Measurements from ENCODE around the gene MGAT5.

MGAT5 gene

DNA sequence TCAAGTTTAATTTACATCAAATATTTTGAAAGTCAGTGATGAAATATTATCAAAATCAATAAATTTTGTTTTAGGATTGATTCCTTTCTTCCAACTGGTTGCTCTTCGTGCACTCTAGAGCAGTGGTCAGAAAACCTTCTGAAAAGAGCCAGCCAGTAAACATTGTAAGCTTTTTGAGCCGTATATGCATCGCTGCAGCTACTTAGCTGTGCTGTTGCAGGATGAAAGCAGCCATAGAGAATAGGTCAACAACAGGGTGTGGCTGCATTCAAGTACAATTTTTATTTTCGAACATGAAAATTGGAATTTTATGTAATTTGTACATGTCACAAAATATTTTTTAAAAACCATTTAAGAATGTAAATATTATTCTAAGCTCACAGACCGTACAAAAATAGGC lies 94.9 kb downstream of the MGAT5 start:
- TF ChIP-seq POLR2A (IDR thresholded peaks at IDR 0.05; ENCODE audit: extremely low read depth, insufficient read length) (no peak), MYC (IDR thresholded peaks at IDR 0.05; ENCODE audit: low read depth, low read length) (no peak)
- TF ChIP-seq, protein P1, sequence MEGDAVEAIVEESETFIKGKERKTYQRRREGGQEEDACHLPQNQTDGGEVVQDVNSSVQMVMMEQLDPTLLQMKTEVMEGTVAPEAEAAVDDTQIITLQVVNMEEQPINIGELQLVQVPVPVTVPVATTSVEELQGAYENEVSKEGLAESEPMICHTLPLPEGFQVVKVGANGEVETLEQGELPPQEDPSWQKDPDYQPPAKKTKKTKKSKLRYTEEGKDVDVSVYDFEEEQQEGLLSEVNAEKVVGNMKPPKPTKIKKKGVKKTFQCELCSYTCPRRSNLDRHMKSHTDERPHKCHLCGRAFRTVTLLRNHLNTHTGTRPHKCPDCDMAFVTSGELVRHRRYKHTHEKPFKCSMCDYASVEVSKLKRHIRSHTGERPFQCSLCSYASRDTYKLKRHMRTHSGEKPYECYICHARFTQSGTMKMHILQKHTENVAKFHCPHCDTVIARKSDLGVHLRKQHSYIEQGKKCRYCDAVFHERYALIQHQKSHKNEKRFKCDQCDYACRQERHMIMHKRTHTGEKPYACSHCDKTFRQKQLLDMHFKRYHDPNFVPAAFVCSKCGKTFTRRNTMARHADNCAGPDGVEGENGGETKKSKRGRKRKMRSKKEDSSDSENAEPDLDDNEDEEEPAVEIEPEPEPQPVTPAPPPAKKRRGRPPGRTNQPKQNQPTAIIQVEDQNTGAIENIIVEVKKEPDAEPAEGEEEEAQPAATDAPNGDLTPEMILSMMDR (IDR thresholded peaks at IDR 0.05; ENCODE audit: low read depth, low read length): no peak
- TF ChIP-seq, protein P2, sequence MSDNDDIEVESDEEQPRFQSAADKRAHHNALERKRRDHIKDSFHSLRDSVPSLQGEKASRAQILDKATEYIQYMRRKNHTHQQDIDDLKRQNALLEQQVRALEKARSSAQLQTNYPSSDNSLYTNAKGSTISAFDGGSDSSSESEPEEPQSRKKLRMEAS (IDR thresholded peaks at IDR 0.05; ENCODE audit: low read depth, low read length): no peak
- DNase-seq (ENCODE audit: low read depth): no peak
- no peak overlapping the region for H3K4me3 ChIP-seq (ENCODE audit: low read depth, low read length)

DNA sequence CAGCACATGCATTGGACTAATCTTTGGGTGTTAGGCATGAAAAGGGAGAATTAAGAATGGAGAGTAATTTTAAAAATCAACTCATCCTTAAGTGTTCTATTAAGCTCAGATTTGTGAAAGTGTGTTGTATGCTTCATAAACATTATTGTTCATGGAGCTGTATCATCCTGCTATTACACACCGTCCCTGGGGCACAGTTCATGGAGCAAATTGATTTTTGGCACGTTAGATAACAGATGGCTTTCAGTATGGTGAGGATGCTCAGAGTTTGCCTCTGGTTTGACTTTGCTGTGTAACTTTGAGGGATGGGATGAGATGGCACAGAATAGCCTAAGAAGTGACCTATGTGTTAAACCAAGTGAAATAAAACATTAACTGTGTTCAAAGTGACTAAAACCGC lies 97.1 kb downstream of the MGAT5 start:
- DNase-seq (ENCODE audit: low read depth): no peak

DNA sequence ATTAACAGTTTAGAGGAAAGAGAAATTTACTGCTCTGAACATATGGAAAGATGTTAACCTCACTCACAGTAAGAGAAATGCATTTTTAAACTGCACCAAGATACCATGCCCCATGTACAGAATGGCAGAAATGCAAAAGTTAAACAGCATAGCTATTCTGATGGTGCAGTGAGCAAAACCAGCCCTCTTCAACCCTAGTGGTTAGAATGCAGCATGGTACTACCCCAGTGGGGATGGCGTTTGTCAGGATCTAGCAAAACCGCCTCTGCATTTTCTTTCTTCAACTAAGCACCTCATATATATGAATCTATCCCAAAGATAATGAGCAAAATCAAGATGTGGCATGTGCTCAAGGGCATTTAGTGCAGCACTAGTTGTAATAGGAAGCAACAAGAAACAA lies 98.0 kb downstream of the MGAT5 start:
- no peak overlapping the region for H3K4me3 ChIP-seq (ENCODE audit: low read depth, low read length)
- DNase-seq (ENCODE audit: low read depth): no peak
- TF ChIP-seq, protein P2 (IDR thresholded peaks at IDR 0.05; ENCODE audit: low read depth, low read length): no peak
- no peak for TF ChIP-seq MYC (IDR thresholded peaks at IDR 0.05; ENCODE audit: low read depth, low read length)
- TF ChIP-seq, protein P1 (IDR thresholded peaks at IDR 0.05; ENCODE audit: low read depth, low read length): no peak
- no peak for TF ChIP-seq POLR2A (IDR thresholded peaks at IDR 0.05; ENCODE audit: extremely low read depth, insufficient read length)

More for the DNA sequence above, 97.1 kb downstream of the MGAT5 start:
- H3K4me3 ChIP-seq (ENCODE audit: low read depth, low read length): no peak overlapping the region
- TF ChIP-seq POLR2A (IDR thresholded peaks at IDR 0.05; ENCODE audit: extremely low read depth, insufficient read length): no peak
- TF ChIP-seq, protein P1 (IDR thresholded peaks at IDR 0.05; ENCODE audit: low read depth, low read length): no peak
- TF ChIP-seq, protein P2 (IDR thresholded peaks at IDR 0.05; ENCODE audit: low read depth, low read length): no peak
- no peak for TF ChIP-seq MYC (IDR thresholded peaks at IDR 0.05; ENCODE audit: low read depth, low read length)

DNA sequence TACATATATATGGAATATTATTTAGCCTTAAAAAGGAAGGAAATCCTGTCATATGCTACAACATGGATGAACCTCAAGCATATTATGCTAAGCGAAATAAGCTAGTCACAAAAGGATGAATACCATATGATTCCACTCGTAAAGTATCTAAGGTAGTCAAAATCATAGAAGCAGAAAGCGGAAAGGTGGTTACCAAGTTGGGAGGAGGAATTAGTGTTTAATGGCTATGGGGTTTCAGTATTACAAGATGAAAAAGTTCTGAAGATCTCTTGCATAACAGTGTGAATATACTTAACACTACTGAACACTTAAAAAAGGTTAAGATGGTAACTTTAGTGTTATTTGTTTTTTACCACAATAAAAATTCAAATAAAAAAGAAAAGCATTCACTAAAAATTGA lies 99.0 kb downstream of the MGAT5 start:
- H3K4me3 ChIP-seq (ENCODE audit: low read depth, low read length): no peak overlapping the region
- TF ChIP-seq, protein P2 (IDR thresholded peaks at IDR 0.05; ENCODE audit: low read depth, low read length): no peak
- TF ChIP-seq, protein P1 (IDR thresholded peaks at IDR 0.05; ENCODE audit: low read depth, low read length): no peak
- TF ChIP-seq MYC (IDR thresholded peaks at IDR 0.05; ENCODE audit: low read depth, low read length) (no peak), POLR2A (IDR thresholded peaks at IDR 0.05; ENCODE audit: extremely low read depth, insufficient read length) (no peak)
- no peak for DNase-seq (ENCODE audit: low read depth)

DNA sequence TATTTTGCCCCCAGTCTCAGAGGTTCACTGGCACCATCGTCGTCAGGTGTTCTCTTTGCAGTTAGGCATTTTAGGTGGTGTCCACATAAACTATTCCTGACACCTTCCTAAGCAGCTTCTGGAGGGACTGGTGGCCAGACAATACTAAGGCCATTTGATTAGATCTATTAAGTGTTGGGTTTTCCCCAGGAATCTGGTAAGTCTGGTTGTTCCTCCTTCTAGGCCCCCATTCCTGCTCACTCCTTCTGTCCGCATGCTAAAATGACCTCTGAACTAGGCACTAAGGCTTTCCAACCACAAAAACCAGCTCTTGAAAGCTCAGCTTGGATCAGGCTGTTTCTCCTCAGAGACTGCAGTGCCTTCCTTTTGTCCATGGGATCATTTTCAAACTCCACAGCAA lies 100.7 kb downstream of the MGAT5 start:
- no peak overlapping the region for H3K4me3 ChIP-seq (ENCODE audit: low read depth, low read length)
- TF ChIP-seq POLR2A (IDR thresholded peaks at IDR 0.05; ENCODE audit: extremely low read depth, insufficient read length) (no peak), MYC (IDR thresholded peaks at IDR 0.05; ENCODE audit: low read depth, low read length) (no peak)
- TF ChIP-seq, protein P2 (IDR thresholded peaks at IDR 0.05; ENCODE audit: low read depth, low read length): no peak
- TF ChIP-seq, protein P1 (IDR thresholded peaks at IDR 0.05; ENCODE audit: low read depth, low read length): no peak
- no peak for DNase-seq (ENCODE audit: low read depth)

DNA sequence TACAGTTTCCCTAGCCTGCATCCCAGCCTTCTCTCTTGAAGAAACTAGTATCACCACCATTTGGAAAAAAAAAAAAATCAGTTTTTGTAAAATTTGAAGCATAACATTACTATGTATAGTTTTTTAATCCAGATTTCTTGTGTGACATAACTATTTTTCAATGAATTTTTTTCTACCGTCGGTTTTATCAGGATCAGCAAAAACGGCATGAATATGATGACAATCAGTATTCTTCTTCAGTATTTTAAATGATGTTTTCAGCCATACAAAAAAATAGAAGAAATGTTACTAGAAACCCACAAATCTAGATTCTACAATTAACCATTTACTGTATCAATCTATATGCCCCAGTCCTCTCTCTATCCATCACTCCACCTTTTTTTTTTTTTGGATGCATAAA lies 103.9 kb downstream of the MGAT5 start:
- TF ChIP-seq, protein P2 (IDR thresholded peaks at IDR 0.05; ENCODE audit: low read depth, low read length): no peak
- TF ChIP-seq MYC (IDR thresholded peaks at IDR 0.05; ENCODE audit: low read depth, low read length) (no peak), POLR2A (IDR thresholded peaks at IDR 0.05; ENCODE audit: extremely low read depth, insufficient read length) (no peak)
- TF ChIP-seq, protein P1 (IDR thresholded peaks at IDR 0.05; ENCODE audit: low read depth, low read length): no peak
- no peak overlapping the region for H3K4me3 ChIP-seq (ENCODE audit: low read depth, low read length)
- no peak for DNase-seq (ENCODE audit: low read depth)

Measured in NB4 (cell line).